SK-N-MC (cell line): Measurements from ENCODE around the gene BTG4.

Source experiments
- EZH2 ChIP-seq: fragments of 200-600 bp; sonication (generic); IDR thresholded peaks from one replicate; pipeline ENCODE4 v1.6.1; 2017; ENCODE audit warnings: antibody characterized with exemption
- FOXP2 ChIP-seq: optimal IDR thresholded peaks from 2 replicates; pipeline ENCODE3; 2011; ENCODE audit warnings: mild to moderate bottlenecking, moderate library complexity; ENCODE audit not compliant: insufficient read depth; ENCODE audit errors: extremely low read length, control extremely low read depth
- POLR2AphosphoS5 ChIP-seq: IDR thresholded peaks from 2 replicates; pipeline ENCODE4 v1.6.1; 2012; ENCODE audit warnings: mild to moderate bottlenecking, low read depth, low read length, borderline replicate concordance

GRCh38 chr11:111466615-111467014 lies 45.6 kb downstream of the BTG4 start:
- TF ChIP-seq POLR2AphosphoS5 = no peak
- no peak for TF ChIP-seq EZH2
- no peak for TF ChIP-seq FOXP2
